ENCODE measurements around the gene CCR8.

DNA sequence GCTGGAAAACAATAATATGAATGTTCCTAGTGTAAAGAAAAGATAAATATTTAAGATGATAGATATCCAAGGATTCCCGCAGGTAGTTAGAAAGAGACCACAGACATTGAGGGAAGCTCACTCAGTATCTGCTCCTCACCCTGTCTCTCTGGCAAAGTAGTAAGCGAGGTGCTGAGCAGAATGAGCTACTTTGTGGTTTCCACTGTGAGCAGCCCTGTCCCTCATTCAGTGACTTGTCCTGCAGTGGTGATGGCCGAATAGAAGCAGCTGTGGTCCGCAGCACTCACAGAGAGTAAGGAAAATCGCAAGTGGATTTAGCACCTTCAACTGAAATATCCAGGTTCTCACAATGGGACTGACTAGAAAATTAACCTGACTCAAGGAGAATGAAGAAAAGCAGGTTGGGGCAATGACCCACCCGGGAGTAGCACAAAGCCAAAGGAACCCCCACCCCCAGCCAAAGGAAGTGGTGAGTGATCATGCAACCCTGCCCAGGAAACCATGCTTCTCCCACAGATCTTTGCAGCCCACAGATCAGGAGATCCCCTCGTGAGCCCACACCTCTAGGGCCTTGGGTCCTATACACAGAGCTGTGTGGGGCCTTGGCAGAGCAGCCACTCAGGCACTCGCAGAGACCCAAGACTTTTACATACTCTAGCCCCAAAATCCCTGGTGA is 31.9 kb downstream of the CCR8 start:
- TF ChIP-seq, protein P1, sequence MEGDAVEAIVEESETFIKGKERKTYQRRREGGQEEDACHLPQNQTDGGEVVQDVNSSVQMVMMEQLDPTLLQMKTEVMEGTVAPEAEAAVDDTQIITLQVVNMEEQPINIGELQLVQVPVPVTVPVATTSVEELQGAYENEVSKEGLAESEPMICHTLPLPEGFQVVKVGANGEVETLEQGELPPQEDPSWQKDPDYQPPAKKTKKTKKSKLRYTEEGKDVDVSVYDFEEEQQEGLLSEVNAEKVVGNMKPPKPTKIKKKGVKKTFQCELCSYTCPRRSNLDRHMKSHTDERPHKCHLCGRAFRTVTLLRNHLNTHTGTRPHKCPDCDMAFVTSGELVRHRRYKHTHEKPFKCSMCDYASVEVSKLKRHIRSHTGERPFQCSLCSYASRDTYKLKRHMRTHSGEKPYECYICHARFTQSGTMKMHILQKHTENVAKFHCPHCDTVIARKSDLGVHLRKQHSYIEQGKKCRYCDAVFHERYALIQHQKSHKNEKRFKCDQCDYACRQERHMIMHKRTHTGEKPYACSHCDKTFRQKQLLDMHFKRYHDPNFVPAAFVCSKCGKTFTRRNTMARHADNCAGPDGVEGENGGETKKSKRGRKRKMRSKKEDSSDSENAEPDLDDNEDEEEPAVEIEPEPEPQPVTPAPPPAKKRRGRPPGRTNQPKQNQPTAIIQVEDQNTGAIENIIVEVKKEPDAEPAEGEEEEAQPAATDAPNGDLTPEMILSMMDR (IDR thresholded peaks at IDR 0.05): no peak
- TF ChIP-seq POLR2A (IDR thresholded peaks at IDR 0.05): no peak

All from esophagus squamous epithelium (tissue), 4 donors.